ENCODE measurements around the gene DPYSL5.
"Not testable (repeated sequence)": the region's sequence is repeated elsewhere in the genome, so short reads cannot be mapped to it uniquely, and the experiment has no call there.

DNA sequence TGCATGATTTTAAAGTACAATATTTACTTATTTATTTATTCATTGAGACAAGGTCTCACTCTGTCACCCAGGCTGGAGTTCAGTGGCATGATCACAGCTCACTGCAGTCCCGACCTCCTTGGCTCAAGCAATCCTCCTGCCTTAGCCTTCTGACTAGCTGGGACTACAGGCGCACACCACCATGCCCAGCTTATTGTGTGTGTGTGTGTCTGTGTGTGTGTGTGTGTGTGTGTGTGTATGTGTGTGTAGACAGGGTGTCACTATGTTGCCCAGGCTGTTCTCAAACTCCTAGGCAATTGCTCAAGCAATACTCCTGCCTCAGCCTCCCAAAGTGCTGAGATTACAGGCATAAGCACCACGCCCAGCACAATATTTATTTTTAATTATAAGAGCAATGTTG is 34.3 kb downstream of the DPYSL5 start:
- TF ChIP-seq, protein P1, sequence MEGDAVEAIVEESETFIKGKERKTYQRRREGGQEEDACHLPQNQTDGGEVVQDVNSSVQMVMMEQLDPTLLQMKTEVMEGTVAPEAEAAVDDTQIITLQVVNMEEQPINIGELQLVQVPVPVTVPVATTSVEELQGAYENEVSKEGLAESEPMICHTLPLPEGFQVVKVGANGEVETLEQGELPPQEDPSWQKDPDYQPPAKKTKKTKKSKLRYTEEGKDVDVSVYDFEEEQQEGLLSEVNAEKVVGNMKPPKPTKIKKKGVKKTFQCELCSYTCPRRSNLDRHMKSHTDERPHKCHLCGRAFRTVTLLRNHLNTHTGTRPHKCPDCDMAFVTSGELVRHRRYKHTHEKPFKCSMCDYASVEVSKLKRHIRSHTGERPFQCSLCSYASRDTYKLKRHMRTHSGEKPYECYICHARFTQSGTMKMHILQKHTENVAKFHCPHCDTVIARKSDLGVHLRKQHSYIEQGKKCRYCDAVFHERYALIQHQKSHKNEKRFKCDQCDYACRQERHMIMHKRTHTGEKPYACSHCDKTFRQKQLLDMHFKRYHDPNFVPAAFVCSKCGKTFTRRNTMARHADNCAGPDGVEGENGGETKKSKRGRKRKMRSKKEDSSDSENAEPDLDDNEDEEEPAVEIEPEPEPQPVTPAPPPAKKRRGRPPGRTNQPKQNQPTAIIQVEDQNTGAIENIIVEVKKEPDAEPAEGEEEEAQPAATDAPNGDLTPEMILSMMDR (IDR thresholded peaks at IDR 0.05; ENCODE audit: borderline replicate concordance, extremely low read depth, low read length, poor library complexity, severe bottlenecking), result not testable (repeated sequence)
- TF ChIP-seq EZH2 (IDR thresholded peaks at IDR 0.05; ENCODE audit: borderline replicate concordance, low read depth, low read length, severe bottlenecking), result not testable (repeated sequence)

All from DND-41 (cell line).